22Rv1 (cell line): ENCODE measurements around the gene FAM117A.

Experiments
- ZFX ChIP-seq: fragments of 450-650 bp; IDR thresholded peaks from 2 replicates; pipeline ENCODE4 v1.6.1; 2017; ENCODE audit warnings: antibody characterized with exemption, borderline replicate concordance
- TF ChIP-seq, protein P1 (sequence below): fragments of 450-650 bp; IDR thresholded peaks from 2 replicates; pipeline ENCODE4 v1.5.1; 2017; ENCODE audit warnings: mild to moderate bottlenecking

DNA sequence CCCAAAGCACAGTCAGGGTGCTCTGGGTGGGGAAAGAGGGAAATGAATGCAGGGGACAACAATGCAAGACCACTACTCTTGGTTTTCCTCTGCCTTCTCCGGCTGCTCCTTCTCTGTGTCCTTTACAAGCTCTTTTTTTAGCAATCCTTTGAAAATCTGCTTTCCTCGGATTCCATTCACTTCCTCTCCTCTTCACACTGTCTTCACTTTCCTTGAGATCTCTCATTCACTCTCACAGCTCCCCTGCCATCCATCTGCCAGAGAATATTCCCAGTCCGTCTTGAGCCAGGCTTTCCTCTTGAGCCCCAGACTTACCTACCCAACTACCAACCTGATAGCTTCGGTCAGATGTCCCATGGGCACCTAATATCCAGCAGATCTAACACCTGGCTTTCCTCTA is 75.1 kb downstream of the FAM117A start:
- TF ChIP-seq, protein P1, sequence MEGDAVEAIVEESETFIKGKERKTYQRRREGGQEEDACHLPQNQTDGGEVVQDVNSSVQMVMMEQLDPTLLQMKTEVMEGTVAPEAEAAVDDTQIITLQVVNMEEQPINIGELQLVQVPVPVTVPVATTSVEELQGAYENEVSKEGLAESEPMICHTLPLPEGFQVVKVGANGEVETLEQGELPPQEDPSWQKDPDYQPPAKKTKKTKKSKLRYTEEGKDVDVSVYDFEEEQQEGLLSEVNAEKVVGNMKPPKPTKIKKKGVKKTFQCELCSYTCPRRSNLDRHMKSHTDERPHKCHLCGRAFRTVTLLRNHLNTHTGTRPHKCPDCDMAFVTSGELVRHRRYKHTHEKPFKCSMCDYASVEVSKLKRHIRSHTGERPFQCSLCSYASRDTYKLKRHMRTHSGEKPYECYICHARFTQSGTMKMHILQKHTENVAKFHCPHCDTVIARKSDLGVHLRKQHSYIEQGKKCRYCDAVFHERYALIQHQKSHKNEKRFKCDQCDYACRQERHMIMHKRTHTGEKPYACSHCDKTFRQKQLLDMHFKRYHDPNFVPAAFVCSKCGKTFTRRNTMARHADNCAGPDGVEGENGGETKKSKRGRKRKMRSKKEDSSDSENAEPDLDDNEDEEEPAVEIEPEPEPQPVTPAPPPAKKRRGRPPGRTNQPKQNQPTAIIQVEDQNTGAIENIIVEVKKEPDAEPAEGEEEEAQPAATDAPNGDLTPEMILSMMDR: no peak
- no peak for TF ChIP-seq ZFX
